Adrenal gland (tissue), 12 donors: ENCODE measurements around the gene RGS7. TPM values are rescaled to one million over a fixed set of nuclear protein-coding genes. Genes with fewer than 3 reads are reported as not detected.
A peak's percentile ranks its signal among the peaks of the same experiment; 100 is the strongest.

Source experiments
- DNase-seq, 7 donors: peaks; one replicate each; pipeline ENCODE4 v3.0.0-alpha.2; 2019 to 2020
- H3K27ac ChIP-seq, 5 donors: fragments of 200-600 bp; sonication (generic) in 4 of 5; 1 replicate in 3 of 5; 2 replicates in 2 of 5; pipeline versions ENCODE4 v1.5.1 to v1.8.0; 2016 to 2020; ENCODE audit warnings: mild to moderate bottlenecking in 1 of 5
- H3K27me3 ChIP-seq: fragments of 200-600 bp; 2 replicates; pipeline ENCODE4 v1.8.0; 2021
- H3K36me3 ChIP-seq, 2 donors: fragments of 200-600 bp; replicated peaks in 1 of 2; 1 replicate in 1 of 2; 2 replicates in 1 of 2; pipeline versions ENCODE4 v1.5.1 to v1.8.0; 2018 to 2022
- H3K4me1 ChIP-seq, 2 donors: fragments of 200-600 bp; replicated peaks in 1 of 2; 1 replicate in 1 of 2; 2 replicates in 1 of 2; pipeline versions ENCODE4 v1.5.1 to v1.8.0; 2018 to 2021
- H3K4me3 ChIP-seq, 4 donors: fragments of 200-600 bp; sonication (generic) in 3 of 4; one replicate each; pipeline ENCODE4 v1.5.1; 2016 to 2018
- H3K9me3 ChIP-seq, 3 donors: fragments of 200-600 bp; sonication (generic) in 1 of 3; replicated peaks in 1 of 3; 1 replicate in 2 of 3; 2 replicates in 1 of 3; pipeline versions ENCODE4 v1.5.1 to v1.8.0; 2016 to 2021
- CTCF ChIP-seq, 6 experiments: fragments of 450-650 bp in 4 of 6; fragments of 200-600 bp in 2 of 6; sonication (generic) in 1 of 6; IDR thresholded peaks; 1 replicate in 5 of 6; 2 replicates in 1 of 6; pipeline versions ENCODE4 v1.5.1 to v1.8.0; 2016 to 2021; ENCODE audit warnings: antibody characterized with exemption in 6 of 6, mild to moderate bottlenecking in 2 of 6, moderate library complexity in 1 of 6
- POLR2A ChIP-seq, 2 donors: fragments of 450-650 bp; IDR thresholded peaks; one replicate each; pipeline ENCODE4 v1.6.1; 2017; ENCODE audit warnings: antibody characterized with exemption in 2 of 2, mild to moderate bottlenecking in 2 of 2, moderate library complexity in 1 of 2
- WGBS, 4 donors: extraction: QIAGEN DNeasy Blood & Tissue Kit in 2 of 4; methylation state at CpG; one replicate each; pipeline versions ENCODE4 v1.1.5 to v1.1.7; 2013 to 2017; 5-methylcytosine and 5-hydroxymethylcytosine counted together
- intact Hi-C, 2 donors: fragments of 100-400 bp; cut with DNase I; formaldehyde crosslinking; loops; one replicate each; pipeline versions ENCODE4 v1.14.1 to v1.15.0; 2022 to 2023
- polyA plus RNA-seq, 3 donors: library from polyadenylated mRNA; stranded (reverse); fragments of 200-250 nt in 2 of 3; fragments of 350-450 nt in 1 of 3; fragmentation: Illumina TruSeq in 1 of 3; extraction: RNeasy Lipid Tissue Mini Kit (QIAGEN cat#74804) in 1 of 3; gene quantifications; one replicate each; pipeline ENCODE4 v1.2.3, GENCODE V29; 2013 to 2014
- total RNA-seq, 9 donors: library from RNA; depleted of rRNA in 4 of 9; stranded (reverse); fragments of >200 nt in 4 of 9; fragments of 120-200 nt in 1 of 9; fragmentation: NEBNext Ultra II Directional in 1 of 9; extraction: Animal tissue kit (Norgen Biotek cat#: 25700) in 1 of 9; gene quantifications; one replicate each; pipeline versions ENCODE4 v1.1.0 to v1.2.4, GENCODE V29; 2013 to 2023
- donor health status: healthy with polysubstance abuse.
- donor health status: Bipolar disorder and iron deficiency.
- donor health status: DM: yes; HTN: yes; CAD: no.
- donor health status: DM: no; HTN: no; CAD: no.
- donor health status: DM: no; HTN: no; CAD: no.
- donor health status: DM: yes; HTN: yes; CAD: no.

RGS7 gene
- total and polyA plus RNA-seq, 12 donors, result 1.1 to 6.1 (median 3.0) TPM

- peak in 1 of 7 donors; percentile 6 for DNase-seq
- no peaks in the 10 kb centered on the region for H3K9me3 ChIP-seq
- no peaks in the 10 kb centered on the region for H3K27me3 ChIP-seq
- intact Hi-C loops, result no loop called here
- no peaks in the 10 kb centered on the region for H3K36me3 ChIP-seq
- no peak for TF ChIP-seq POLR2A (IDR thresholded peaks at IDR 0.05)
- no peak for TF ChIP-seq CTCF (IDR thresholded peaks at IDR 0.05)
- H3K27ac ChIP-seq, result no peak overlapping the region
- H3K4me1 ChIP-seq, result no peaks in the 10 kb centered on the region
- no peak overlapping the region for H3K4me3 ChIP-seq
- 40 to 56% (median 41%) methylated on average over 6 of the region's 6 CpGs for WGBS, 4 donors
These were observed 40.0 kb upstream of the RGS7 start for GRCh38 chr1:241396747-241397681.

GRCh38 chr1:241391926-241392710 is 35.1 kb upstream of the RGS7 start:
- 72 to 77% (median 75%) methylated on average over 5 of the region's 5 CpGs for WGBS, 4 donors
- TF ChIP-seq CTCF (IDR thresholded peaks at IDR 0.05), result no peak
- TF ChIP-seq POLR2A (IDR thresholded peaks at IDR 0.05), result no peak
- intact Hi-C loops, result no loop called here

GRCh38 chr1:241390526-241390925 is 33.5 kb upstream of the RGS7 start:
- Histone ChIP-seq H3K9me3 (no peaks in the 10 kb centered on the region), H3K27ac (no peak overlapping the region), H3K27me3 (no peaks in the 10 kb centered on the region), H3K36me3 (no peaks in the 10 kb centered on the region), H3K4me3 (no peak overlapping the region), H3K4me1 (no peaks in the 10 kb centered on the region)
- intact Hi-C loops, result no loop called here
- DNase-seq, result no peak
- TF ChIP-seq POLR2A (IDR thresholded peaks at IDR 0.05) (no peak), CTCF (IDR thresholded peaks at IDR 0.05) (no peak)
- WGBS, 4 donors, result 80 to 97% (median 90%) methylated on average over 2 of the region's 2 CpGs

More at GRCh38 chr1:241391926-241392710, 35.1 kb upstream of the RGS7 start:
- Histone ChIP-seq H3K4me1 (no peaks in the 10 kb centered on the region), H3K27me3 (no peaks in the 10 kb centered on the region), H3K9me3 (no peaks in the 10 kb centered on the region), H3K4me3 (no peak overlapping the region), H3K36me3 (no peaks in the 10 kb centered on the region), H3K27ac (no peak overlapping the region)
- DNase-seq, result no peak

- intact Hi-C loops, result no loop called here
- DNase-seq, result no peak
- H3K4me1 ChIP-seq, result no peaks in the 10 kb centered on the region
- H3K36me3 ChIP-seq, result no peaks in the 10 kb centered on the region
- TF ChIP-seq POLR2A (IDR thresholded peaks at IDR 0.05), result no peak
- TF ChIP-seq CTCF (IDR thresholded peaks at IDR 0.05), result no peak
- WGBS, 4 donors, result 61 to 68% (median 63%) methylated on average over 3 of the region's 3 CpGs
- no peaks in the 10 kb centered on the region for H3K9me3 ChIP-seq
- H3K27me3 ChIP-seq, result no peaks in the 10 kb centered on the region
- no peak overlapping the region for H3K4me3 ChIP-seq
- no peak overlapping the region for H3K27ac ChIP-seq
These were observed 32.4 kb upstream of the RGS7 start for GRCh38 chr1:241389400-241389799.
